IMR-90 (cell line): ENCODE measurements around the gene ENTREP3. TPM values are rescaled to one million over a fixed set of nuclear protein-coding genes. Genes with fewer than 3 reads are reported as not detected.

ENCODE experiments used
- ATAC-seq: fragments of 200-7000 bp; cut with Tn5 transposase; 2 replicates; pipeline ENCODE4 v1.9.1; 2020; ENCODE audit warnings: low read depth, mild to moderate bottlenecking, moderate library complexity
- BruUV-seq: library from RNA; stranded (reverse); fragments of 400-500 nt; replicated peaks from 2 replicates; lab custom pipeline; 2021; lab: Mats Ljungman, UMichigan
- CTCF ChIA-PET: fragments of 300-600 bp; formaldehyde crosslinking; extraction: SDS; loops from one replicate; lab custom pipeline; 2021; ENCODE audit warnings: antibody characterized with exemption; lab: Yijun Ruan, JAX
- POLR2A ChIA-PET: fragments of 300-600 bp; sonication (Branson Sonifier 250); formaldehyde crosslinking; loops from one replicate; lab custom pipeline; 2022; ENCODE audit warnings: antibody characterized with exemption; ENCODE audit not compliant: unreplicated experiment; lab: Charles Lee
- DNase-seq: peaks from one replicate; pipeline ENCODE4 v3.0.0; 2013
- H2AFZ ChIP-seq: replicated peaks from 2 replicates; pipeline ENCODE3; 2013; ENCODE audit warnings: low read length, mild to moderate bottlenecking; ENCODE audit not compliant: poor library complexity
- H2AK5ac ChIP-seq: 2 replicates; pipeline ENCODE4 v1.6.1; 2013; ENCODE audit warnings: low read depth, low read length, inconsistent platforms
- H2AK9ac ChIP-seq: replicated peaks from 2 replicates; pipeline ENCODE3; 2013; ENCODE audit warnings: mild to moderate bottlenecking, low read depth, low read length, moderate library complexity; ENCODE audit not compliant: poor library complexity
- H2BK120ac ChIP-seq: 2 replicates; pipeline ENCODE4 v1.6.1; 2013; ENCODE audit warnings: low read depth, low read length, inconsistent platforms
- H2BK15ac ChIP-seq: 3 replicates; pipeline ENCODE4 v1.6.1; 2013; ENCODE audit warnings: low read depth, low read length, inconsistent platforms
- H2BK20ac ChIP-seq: 2 replicates; pipeline ENCODE4 v1.6.1; 2013; ENCODE audit warnings: low read depth, mild to moderate bottlenecking, inconsistent platforms, low read length, moderate library complexity
- H2BK5ac ChIP-seq: 2 replicates; pipeline ENCODE4 v1.6.1; 2013; ENCODE audit warnings: mild to moderate bottlenecking, low read depth, low read length, inconsistent platforms; ENCODE audit not compliant: poor library complexity, severe bottlenecking
- H3K14ac ChIP-seq: replicated peaks from 2 replicates; pipeline ENCODE4 v1.6.1; 2013; ENCODE audit warnings: low read depth, low read length, inconsistent platforms
- H3K18ac ChIP-seq: 2 replicates; pipeline ENCODE4 v1.6.1; 2013; ENCODE audit warnings: low read depth, low read length, control low read depth
- H3K23ac ChIP-seq: 2 replicates; pipeline ENCODE4 v1.6.1; 2013; ENCODE audit warnings: low read depth, low read length, inconsistent platforms
- H3K27ac ChIP-seq: 2 replicates; pipeline ENCODE4 v1.5.1; 2013; ENCODE audit warnings: mild to moderate bottlenecking, control low read depth, low read length; ENCODE audit not compliant: insufficient read depth
- H3K27me3 ChIP-seq: 2 replicates; pipeline ENCODE4 v1.6.1; 2013; ENCODE audit warnings: low read length; ENCODE audit not compliant: control insufficient read depth, insufficient read depth
- H3K36me3 ChIP-seq: 2 replicates; pipeline ENCODE4 v1.6.1; 2013; ENCODE audit warnings: low read length, mixed read lengths; ENCODE audit not compliant: control insufficient read depth, insufficient read depth
- H3K4ac ChIP-seq: 2 replicates; pipeline ENCODE4 v1.6.1; 2013; ENCODE audit warnings: low read depth, low read length, inconsistent platforms
- H3K4me1 ChIP-seq: 2 replicates; pipeline ENCODE4 v1.6.1; 2013; ENCODE audit warnings: low read length, mixed read lengths; ENCODE audit not compliant: control insufficient read depth, insufficient read depth
- H3K4me2 ChIP-seq: 2 replicates; pipeline ENCODE4 v1.6.1; 2013; ENCODE audit warnings: low read depth, mild to moderate bottlenecking, control low read depth, low read length, moderate library complexity
- H3K4me3 ChIP-seq: 2 replicates; pipeline ENCODE4 v1.5.1; 2013; ENCODE audit warnings: low read depth, mild to moderate bottlenecking, control low read depth, low read length, moderate library complexity; ENCODE audit not compliant: insufficient read depth
- H3K56ac ChIP-seq: 2 replicates; pipeline ENCODE4 v1.6.1; 2013; ENCODE audit warnings: low read length, inconsistent platforms; ENCODE audit not compliant: insufficient read depth; ENCODE audit errors: extremely low read depth
- H3K79me1 ChIP-seq, 2 experiments: 2 replicates each; pipeline ENCODE4 v1.6.1; 2013; ENCODE audit warnings: low read length in 2 of 2, inconsistent platforms in 1 of 2, low read depth in 1 of 2
- H3K9ac ChIP-seq: 2 replicates; pipeline ENCODE4 v1.6.1; 2013; ENCODE audit warnings: low read depth, low read length, control low read depth
- H3K9me1 ChIP-seq: 2 replicates; pipeline ENCODE4 v1.6.1; 2013; ENCODE audit warnings: low read length, inconsistent platforms; ENCODE audit not compliant: insufficient read depth
- H3K9me3 ChIP-seq: 2 replicates; pipeline ENCODE4 v1.6.1; 2013; ENCODE audit warnings: low read length; ENCODE audit not compliant: control insufficient read depth, insufficient read depth
- H4K20me1 ChIP-seq: 2 replicates; pipeline ENCODE4 v1.6.1; 2013; ENCODE audit warnings: low read length, inconsistent platforms; ENCODE audit not compliant: insufficient read depth
- H4K5ac ChIP-seq: 2 replicates; pipeline ENCODE4 v1.6.1; 2013; ENCODE audit warnings: mild to moderate bottlenecking, low read depth, low read length, control low read depth
- H4K8ac ChIP-seq, 2 experiments: 2 replicates each; pipeline ENCODE4 v1.6.1; 2013; ENCODE audit warnings: low read depth in 2 of 2, low read length in 2 of 2, control low read depth in 1 of 2, inconsistent platforms in 1 of 2
- H4K91ac ChIP-seq: 2 replicates; pipeline ENCODE4 v1.6.1; 2013; ENCODE audit warnings: low read depth, low read length, inconsistent platforms; ENCODE audit not compliant: insufficient read depth
- BHLHE40 ChIP-seq: fragments of 150-350 bp; IDR thresholded peaks from 2 replicates; pipeline ENCODE4 v1.6.1; 2016; ENCODE audit warnings: mild to moderate bottlenecking, low read depth, low read length
- CEBPB ChIP-seq: IDR thresholded peaks from 2 replicates; pipeline ENCODE4 v1.6.1; 2012; ENCODE audit warnings: low read depth, low read length, improper control_type of control experiment
- CHD1 ChIP-seq: IDR thresholded peaks from 2 replicates; pipeline ENCODE4 v1.6.1; 2012; ENCODE audit warnings: low read depth, low read length, improper control_type of control experiment
- FOS ChIP-seq: fragments of 150-350 bp; IDR thresholded peaks from 2 replicates; pipeline ENCODE4 v1.6.1; 2016; ENCODE audit warnings: low read depth, low read length
- MAZ ChIP-seq: IDR thresholded peaks from 2 replicates; pipeline ENCODE4 v1.6.1; 2012; ENCODE audit warnings: low read depth, mild to moderate bottlenecking, low read length, improper control_type of control experiment, moderate library complexity, borderline replicate concordance
- NFE2L2 ChIP-seq: fragments of 150-350 bp; IDR thresholded peaks from 2 replicates; pipeline ENCODE4 v1.6.1; 2016; ENCODE audit warnings: low read depth, mild to moderate bottlenecking, low read length
- POLR2A ChIP-seq: IDR thresholded peaks from 2 replicates; pipeline ENCODE4 v1.6.1; 2012; ENCODE audit warnings: mild to moderate bottlenecking, low read depth, low read length
- RAD21 ChIP-seq: IDR thresholded peaks from 2 replicates; pipeline ENCODE4 v1.6.1; 2012; ENCODE audit warnings: low read length, improper control_type of control experiment
- RCOR1 ChIP-seq: IDR thresholded peaks from 2 replicates; pipeline ENCODE4 v1.6.1; 2012; ENCODE audit warnings: mild to moderate bottlenecking, low read length, improper control_type of control experiment; ENCODE audit not compliant: insufficient replicate concordance
- RFX5 ChIP-seq: IDR thresholded peaks from 2 replicates; pipeline ENCODE4 v1.8.0; 2012; ENCODE audit warnings: low read depth, mild to moderate bottlenecking, low read length, moderate library complexity
- SMC3 ChIP-seq: fragments of 150-350 bp; IDR thresholded peaks from 2 replicates; pipeline ENCODE4 v1.6.1; 2016; ENCODE audit warnings: low read depth, mild to moderate bottlenecking, antibody characterized with exemption, low read length, moderate library complexity
- WGBS, 2 experiments: methylation state at CpG; one replicate each; pipeline versions ENCODE4 v1.1.5 to v1.1.7; 2013; ENCODE audit warnings: missing lambda C conversion rate in 2 of 2; ENCODE audit not compliant: insufficient read length in 1 of 2; ENCODE audit errors: extremely low coverage in 2 of 2; 5-methylcytosine and 5-hydroxymethylcytosine counted together
- dilution Hi-C: fragments of 300-500 bp; cut with HindIII; formaldehyde crosslinking; loops from one replicate; pipeline ENCODE4 v1.14.3; 2018; ENCODE audit warnings: low sequenced_read_pairs; ENCODE audit not compliant: unreplicated experiment
- in situ Hi-C: fragments of 300-500 bp; cut with MboI; formaldehyde crosslinking; loops from 3 replicates; pipeline ENCODE4 v1.14.3; 2019; ENCODE audit warnings: low sequenced_read_pairs, inconsistent platforms, mixed read lengths
- intact Hi-C: fragments of 100-400 bp; cut with micrococcal nuclease; formaldehyde crosslinking; loops from 2 replicates; pipeline ENCODE4 v1.10.0; 2022
- polyA plus RNA-seq, 3 experiments: library from polyadenylated mRNA; depleted of rRNA; stranded (reverse); fragments of >200 nt; gene quantifications; 2 replicates each; pipeline ENCODE4 v1.2.3, GENCODE V29; 2012; ENCODE audit warnings: low replicate concordance in 1 of 3
- total RNA-seq: library from RNA; depleted of rRNA; stranded (reverse); fragments of >200 nt; gene quantifications from 2 replicates; pipeline ENCODE4 v1.2.3, GENCODE V29; 2012
- TF ChIP-seq, protein P1 (sequence below): fragments of 150-350 bp; IDR thresholded peaks from 2 replicates; pipeline ENCODE4 v1.6.1; 2017; ENCODE audit warnings: mild to moderate bottlenecking, antibody characterized with exemption, low read length, low read depth
- TF ChIP-seq, protein P2 (sequence below): fragments of 150-350 bp; IDR thresholded peaks from 2 replicates; pipeline ENCODE4 v1.6.1; 2016; ENCODE audit warnings: low read depth, mild to moderate bottlenecking, low read length, moderate library complexity, borderline replicate concordance
- TF ChIP-seq, protein P3 (sequence below): conservative IDR thresholded peaks from 2 replicates; pipeline ENCODE4 v1.5.1; 2012; ENCODE audit warnings: mild to moderate bottlenecking, low read depth, low read length, improper control_type of control experiment

The ENTREP3 gene
- total and polyA plus RNA-seq, 2 of the 4 experiments (the other 2 are of a cell fraction) = 1.4 to 23.8 TPM

DNA sequence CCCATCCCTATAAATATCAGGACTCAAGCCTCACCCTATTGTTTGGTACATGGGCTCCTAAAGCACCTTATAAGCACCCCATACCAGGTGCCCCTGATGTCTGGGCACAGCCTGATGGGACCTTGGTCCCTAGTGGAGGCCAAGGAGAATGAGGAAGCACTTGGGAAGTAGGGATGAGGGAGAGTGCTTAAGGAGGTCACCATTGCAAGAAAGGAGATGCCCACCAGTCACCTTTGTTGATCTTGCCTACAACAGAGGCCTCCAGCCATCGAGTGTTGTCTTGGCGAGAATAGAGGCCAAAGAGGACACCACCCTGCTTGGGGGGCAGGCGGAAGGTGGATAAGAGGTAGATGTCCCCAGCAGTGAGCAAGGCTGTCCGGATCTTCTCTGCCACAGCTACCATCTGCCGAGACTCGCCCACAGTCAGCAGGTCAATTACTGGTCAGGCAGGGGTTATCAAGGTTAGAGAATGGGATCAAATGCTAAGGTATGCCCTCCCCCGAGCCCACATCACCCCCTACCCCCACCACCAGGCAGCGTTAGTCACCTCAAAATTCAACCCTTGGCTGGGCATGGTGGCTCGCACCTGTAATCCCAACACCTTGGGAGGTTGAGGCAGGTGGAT lies 49.2 kb downstream of the ENTREP3 start:
- ChIA-PET POLR2A (no interaction called here), CTCF (interaction anchor here (0.6 to 1.3 kb wide), 2 partner anchors 19 to 85 kb away, joined by 4 to 18 read pairs; no protein-coding TSS in a partner anchor)
- no peak overlapping the region for H3K4me3 ChIP-seq
- H2AFZ ChIP-seq = no peak overlapping the region
- H4K20me1 ChIP-seq = no peaks in the 10 kb centered on the region
- ATAC-seq (no peak), DNase-seq (no peak)
- H3K14ac ChIP-seq = no peak overlapping the region
- no peak overlapping the region for H2BK120ac ChIP-seq
- peak overlapping the region; percentile 38 for H2AK5ac ChIP-seq
- intact Hi-C loops = loop anchor here (10.0 kb wide), 2 partner anchors 119 to 389 kb away; partner anchors contain the start of gene RUSC1
- WGBS, 2 experiments = no CpG with 5 or more reads among the region's 9 CpGs
- BruUV-seq = no TSS peak
- dilution Hi-C loops = no loop called here
- in situ Hi-C loops = no loop called here
- no peak overlapping the region for H3K56ac ChIP-seq
- peaks cover 6% of the 10 kb centered on the region; the same call in 1 of the 2 replicates for H3K9me1 ChIP-seq
- H3K4me1 ChIP-seq = peaks cover 15% of the 10 kb centered on the region
- no peak overlapping the region for H4K8ac ChIP-seq
- H2BK20ac ChIP-seq = no peak overlapping the region
- H3K27ac ChIP-seq = no peak overlapping the region
- no peak overlapping the region for H3K4ac ChIP-seq
- H3K27me3 ChIP-seq = no peaks in the 10 kb centered on the region
- H4K91ac ChIP-seq = no peak overlapping the region
- no peak overlapping the region for H3K9ac ChIP-seq
- H3K36me3 ChIP-seq = peaks cover 7% of the 10 kb centered on the region; the same call in 1 of the 2 replicates
- H3K18ac ChIP-seq = no peak overlapping the region
- peaks cover 13 to 24% of the 10 kb centered on the region in 2 experiments for H3K79me1 ChIP-seq
- H3K23ac ChIP-seq = no peak overlapping the region
- H3K9me3 ChIP-seq = no peaks in the 10 kb centered on the region
- H2AK9ac ChIP-seq = no peak overlapping the region
- no peak overlapping the region for H2BK15ac ChIP-seq
- no peak overlapping the region for H4K5ac ChIP-seq
- TF ChIP-seq RAD21 (no peak), CHD1 (no peak), BHLHE40 (no peak), MAZ (no peak), POLR2A (no peak), SMC3 (no peak), FOS (no peak), RFX5 (no peak), NFE2L2 (no peak), CEBPB (no peak), RCOR1 (no peak)
- TF ChIP-seq, protein P1, sequence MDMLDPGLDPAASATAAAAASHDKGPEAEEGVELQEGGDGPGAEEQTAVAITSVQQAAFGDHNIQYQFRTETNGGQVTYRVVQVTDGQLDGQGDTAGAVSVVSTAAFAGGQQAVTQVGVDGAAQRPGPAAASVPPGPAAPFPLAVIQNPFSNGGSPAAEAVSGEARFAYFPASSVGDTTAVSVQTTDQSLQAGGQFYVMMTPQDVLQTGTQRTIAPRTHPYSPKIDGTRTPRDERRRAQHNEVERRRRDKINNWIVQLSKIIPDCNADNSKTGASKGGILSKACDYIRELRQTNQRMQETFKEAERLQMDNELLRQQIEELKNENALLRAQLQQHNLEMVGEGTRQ = no peak
- TF ChIP-seq, protein P2, sequence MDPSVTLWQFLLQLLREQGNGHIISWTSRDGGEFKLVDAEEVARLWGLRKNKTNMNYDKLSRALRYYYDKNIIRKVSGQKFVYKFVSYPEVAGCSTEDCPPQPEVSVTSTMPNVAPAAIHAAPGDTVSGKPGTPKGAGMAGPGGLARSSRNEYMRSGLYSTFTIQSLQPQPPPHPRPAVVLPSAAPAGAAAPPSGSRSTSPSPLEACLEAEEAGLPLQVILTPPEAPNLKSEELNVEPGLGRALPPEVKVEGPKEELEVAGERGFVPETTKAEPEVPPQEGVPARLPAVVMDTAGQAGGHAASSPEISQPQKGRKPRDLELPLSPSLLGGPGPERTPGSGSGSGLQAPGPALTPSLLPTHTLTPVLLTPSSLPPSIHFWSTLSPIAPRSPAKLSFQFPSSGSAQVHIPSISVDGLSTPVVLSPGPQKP = no peak
- TF ChIP-seq, protein P3, sequence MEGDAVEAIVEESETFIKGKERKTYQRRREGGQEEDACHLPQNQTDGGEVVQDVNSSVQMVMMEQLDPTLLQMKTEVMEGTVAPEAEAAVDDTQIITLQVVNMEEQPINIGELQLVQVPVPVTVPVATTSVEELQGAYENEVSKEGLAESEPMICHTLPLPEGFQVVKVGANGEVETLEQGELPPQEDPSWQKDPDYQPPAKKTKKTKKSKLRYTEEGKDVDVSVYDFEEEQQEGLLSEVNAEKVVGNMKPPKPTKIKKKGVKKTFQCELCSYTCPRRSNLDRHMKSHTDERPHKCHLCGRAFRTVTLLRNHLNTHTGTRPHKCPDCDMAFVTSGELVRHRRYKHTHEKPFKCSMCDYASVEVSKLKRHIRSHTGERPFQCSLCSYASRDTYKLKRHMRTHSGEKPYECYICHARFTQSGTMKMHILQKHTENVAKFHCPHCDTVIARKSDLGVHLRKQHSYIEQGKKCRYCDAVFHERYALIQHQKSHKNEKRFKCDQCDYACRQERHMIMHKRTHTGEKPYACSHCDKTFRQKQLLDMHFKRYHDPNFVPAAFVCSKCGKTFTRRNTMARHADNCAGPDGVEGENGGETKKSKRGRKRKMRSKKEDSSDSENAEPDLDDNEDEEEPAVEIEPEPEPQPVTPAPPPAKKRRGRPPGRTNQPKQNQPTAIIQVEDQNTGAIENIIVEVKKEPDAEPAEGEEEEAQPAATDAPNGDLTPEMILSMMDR = no peak
- H3K4me2 ChIP-seq = no peak overlapping the region
- H2BK5ac ChIP-seq = no peak overlapping the region
